Sigmoid colon (tissue), 4 donors: ENCODE measurements around the gene EIF4G3.

Experiments
- EP300 ChIP-seq, 4 donors: sonication (generic); formaldehyde crosslinking; IDR thresholded peaks; one replicate each; pipeline ENCODE4 v1.6.1; 2017; ENCODE audit warnings: antibody characterized with exemption in 4 of 4
- POLR2A ChIP-seq, 2 donors: fragments of 450-650 bp; IDR thresholded peaks; one replicate each; pipeline ENCODE4 v1.6.1; 2016; ENCODE audit warnings: antibody characterized with exemption in 2 of 2, mild to moderate bottlenecking in 2 of 2, moderate library complexity in 2 of 2
- TF ChIP-seq, protein P1 (sequence below), 4 experiments: fragments of 450-650 bp in 3 of 4; fragments of 200-600 bp in 1 of 4; IDR thresholded peaks; one replicate each; pipeline ENCODE4 v1.5.1; 2016 to 2019; ENCODE audit warnings: antibody characterized with exemption in 4 of 4, mild to moderate bottlenecking in 3 of 4, moderate library complexity in 2 of 4

DNA sequence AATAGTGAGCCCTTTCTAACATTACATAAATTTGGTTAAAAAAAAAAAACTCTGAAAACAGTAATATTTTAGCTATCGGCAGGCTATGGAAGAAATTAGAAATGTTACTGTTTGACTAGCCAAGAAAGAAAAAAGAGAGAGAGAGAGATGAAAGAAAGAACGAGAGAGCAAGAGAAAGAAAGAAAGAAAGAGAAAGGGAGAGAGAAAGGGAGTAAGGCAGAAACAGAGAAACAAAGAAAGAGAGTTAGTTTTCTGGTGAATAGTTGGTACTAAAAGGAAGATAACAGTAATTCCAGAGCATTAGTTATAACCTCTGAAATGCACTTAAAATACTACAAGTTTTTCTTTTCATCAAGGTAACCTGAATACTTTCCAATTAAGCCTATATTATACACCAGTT lies 229.3 kb downstream of the EIF4G3 start:
- TF ChIP-seq POLR2A (IDR thresholded peaks at IDR 0.05), result no peak
- TF ChIP-seq, protein P1, sequence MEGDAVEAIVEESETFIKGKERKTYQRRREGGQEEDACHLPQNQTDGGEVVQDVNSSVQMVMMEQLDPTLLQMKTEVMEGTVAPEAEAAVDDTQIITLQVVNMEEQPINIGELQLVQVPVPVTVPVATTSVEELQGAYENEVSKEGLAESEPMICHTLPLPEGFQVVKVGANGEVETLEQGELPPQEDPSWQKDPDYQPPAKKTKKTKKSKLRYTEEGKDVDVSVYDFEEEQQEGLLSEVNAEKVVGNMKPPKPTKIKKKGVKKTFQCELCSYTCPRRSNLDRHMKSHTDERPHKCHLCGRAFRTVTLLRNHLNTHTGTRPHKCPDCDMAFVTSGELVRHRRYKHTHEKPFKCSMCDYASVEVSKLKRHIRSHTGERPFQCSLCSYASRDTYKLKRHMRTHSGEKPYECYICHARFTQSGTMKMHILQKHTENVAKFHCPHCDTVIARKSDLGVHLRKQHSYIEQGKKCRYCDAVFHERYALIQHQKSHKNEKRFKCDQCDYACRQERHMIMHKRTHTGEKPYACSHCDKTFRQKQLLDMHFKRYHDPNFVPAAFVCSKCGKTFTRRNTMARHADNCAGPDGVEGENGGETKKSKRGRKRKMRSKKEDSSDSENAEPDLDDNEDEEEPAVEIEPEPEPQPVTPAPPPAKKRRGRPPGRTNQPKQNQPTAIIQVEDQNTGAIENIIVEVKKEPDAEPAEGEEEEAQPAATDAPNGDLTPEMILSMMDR (IDR thresholded peaks at IDR 0.05), result no peak
- no peak for TF ChIP-seq EP300 (IDR thresholded peaks at IDR 0.05)
